ENCODE results near the gene PCSK2. TPM values are rescaled to one million over a fixed set of nuclear protein-coding genes. Genes with fewer than 3 reads are reported as not detected.

PCSK2 gene
- total and polyA plus RNA-seq, 2 donors = 0.05 to 0.18 TPM

DNA sequence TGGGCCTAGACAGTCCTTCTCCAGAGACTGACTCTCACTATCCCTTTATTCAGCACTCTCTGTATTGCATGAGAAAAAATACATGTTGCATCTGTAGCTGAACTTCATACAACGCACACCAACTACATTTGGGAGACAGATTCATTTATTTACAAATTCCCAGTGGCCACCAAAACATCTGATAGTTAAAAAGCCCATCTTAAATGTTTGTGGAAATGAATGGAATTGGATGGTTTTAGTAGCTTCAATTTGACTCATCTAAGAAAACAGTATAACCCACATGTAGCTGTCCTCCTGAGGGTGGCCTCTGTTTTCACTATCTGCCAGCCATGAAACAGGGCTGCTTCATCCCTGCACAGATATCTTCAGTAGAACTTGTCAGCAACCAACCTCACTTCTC lies 116.3 kb downstream of the PCSK2 start:
- no peak for DNase-seq (ENCODE audit: low read depth in 6 of 9, low spot score in 9 of 9)
- Histone ChIP-seq H3K27ac (ENCODE audit: low read depth in 1 of 2, low read length in 1 of 2) (no peak overlapping the region), H3K4me3 (ENCODE audit: low read length in 2 of 2) (no peak overlapping the region), H3K9me3 (ENCODE audit: control insufficient read depth in 2 of 2, insufficient read depth in 1 of 2, low read length in 1 of 2) (no peaks in the 10 kb centered on the region), H3K4me1 (ENCODE audit: control insufficient read depth in 2 of 2, insufficient read depth in 2 of 2, low read length in 2 of 2) (no peaks in the 10 kb centered on the region), H3K27me3 (ENCODE audit: control insufficient read depth in 2 of 2, insufficient read depth in 1 of 2, low read length in 1 of 2) (no peaks in the 10 kb centered on the region), H3K36me3 (ENCODE audit: control insufficient read depth in 2 of 2, insufficient read depth in 2 of 2, low read length in 1 of 2) (no peaks in the 10 kb centered on the region)
- 88% methylated on average over 1 of the region's 1 CpG for WGBS

GRCh38 chr20:17343656-17344452 lies 117.0 kb downstream of the PCSK2 start:
- Histone ChIP-seq H3K4me3 (ENCODE audit: low read length in 2 of 2) (no peak overlapping the region), H3K27me3 (ENCODE audit: control insufficient read depth in 2 of 2, insufficient read depth in 1 of 2, low read length in 1 of 2) (no peaks in the 10 kb centered on the region), H3K4me1 (ENCODE audit: control insufficient read depth in 2 of 2, insufficient read depth in 2 of 2, low read length in 2 of 2) (no peaks in the 10 kb centered on the region), H3K27ac (ENCODE audit: low read depth in 1 of 2, low read length in 1 of 2) (no peak overlapping the region), H3K9me3 (ENCODE audit: control insufficient read depth in 2 of 2, insufficient read depth in 1 of 2, low read length in 1 of 2) (no peaks in the 10 kb centered on the region), H3K36me3 (ENCODE audit: control insufficient read depth in 2 of 2, insufficient read depth in 2 of 2, low read length in 1 of 2) (no peaks in the 10 kb centered on the region)
- 73% methylated on average over 13 of the region's 13 CpGs for whole genome bisulfite sequencing
- DNase-seq (ENCODE audit: low read depth in 6 of 9, low spot score in 9 of 9) = no peak

DNA sequence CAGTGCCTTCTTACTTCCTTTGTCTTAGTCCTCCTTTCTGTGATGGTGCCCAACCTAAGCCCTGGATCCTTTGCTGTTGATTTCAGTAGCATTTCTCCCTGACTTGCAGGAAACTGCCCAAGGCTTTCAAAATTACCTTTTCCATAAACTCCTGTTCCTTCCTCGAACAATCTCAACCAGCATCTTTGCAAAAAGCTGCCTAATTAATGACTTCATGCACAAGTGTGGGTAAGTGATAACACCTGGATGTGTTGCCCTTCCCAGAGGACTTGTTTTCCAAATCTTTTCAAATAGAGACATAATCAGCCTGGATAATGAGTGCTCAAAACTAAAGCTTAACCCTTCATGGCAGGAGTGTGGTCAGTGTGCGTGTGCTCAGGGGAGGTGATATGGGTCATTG lies 118.0 kb downstream of the PCSK2 start:
- Histone ChIP-seq H3K27me3 (ENCODE audit: control insufficient read depth in 2 of 2, insufficient read depth in 1 of 2, low read length in 1 of 2) (no peaks in the 10 kb centered on the region), H3K27ac (ENCODE audit: low read depth in 1 of 2, low read length in 1 of 2) (no peak overlapping the region), H3K4me1 (ENCODE audit: control insufficient read depth in 2 of 2, insufficient read depth in 2 of 2, low read length in 2 of 2) (no peaks in the 10 kb centered on the region), H3K9me3 (ENCODE audit: control insufficient read depth in 2 of 2, insufficient read depth in 1 of 2, low read length in 1 of 2) (no peaks in the 10 kb centered on the region), H3K4me3 (ENCODE audit: low read length in 2 of 2) (no peak overlapping the region), H3K36me3 (ENCODE audit: control insufficient read depth in 2 of 2, insufficient read depth in 2 of 2, low read length in 1 of 2) (no peaks in the 10 kb centered on the region)
- 78% methylated on average over 2 of the region's 2 CpGs for WGBS
- DNase-seq (ENCODE audit: low read depth in 6 of 9, low spot score in 9 of 9) = no peak

DNA sequence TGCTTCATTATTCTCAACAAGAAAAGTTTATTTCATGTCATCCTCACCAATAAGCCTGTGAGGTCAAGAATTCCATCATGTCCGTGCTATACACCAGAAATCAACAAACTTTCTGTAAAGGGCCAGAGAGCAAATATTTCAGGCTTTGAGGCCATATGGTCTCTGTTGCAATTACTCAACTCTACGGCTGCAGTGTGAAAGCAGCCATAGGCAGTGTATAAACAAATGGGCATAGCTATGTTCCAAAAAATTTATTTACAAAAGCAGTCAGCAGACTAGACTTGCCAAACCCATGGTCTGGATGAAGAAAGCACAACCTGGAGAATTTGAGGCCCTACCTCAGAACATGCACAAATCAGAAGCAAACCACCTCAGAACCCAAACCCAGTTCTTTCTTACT lies 118.5 kb downstream of the PCSK2 start:
- H3K4me3 ChIP-seq (ENCODE audit: low read length in 2 of 2) = no peak overlapping the region
- WGBS = 84% methylated on average over 2 of the region's 2 CpGs
- no peaks in the 10 kb centered on the region for H3K9me3 ChIP-seq (ENCODE audit: control insufficient read depth in 2 of 2, insufficient read depth in 1 of 2, low read length in 1 of 2)
- no peaks in the 10 kb centered on the region for H3K36me3 ChIP-seq (ENCODE audit: control insufficient read depth in 2 of 2, insufficient read depth in 2 of 2, low read length in 1 of 2)
- H3K27me3 ChIP-seq (ENCODE audit: control insufficient read depth in 2 of 2, insufficient read depth in 1 of 2, low read length in 1 of 2) = no peaks in the 10 kb centered on the region
- H3K4me1 ChIP-seq (ENCODE audit: control insufficient read depth in 2 of 2, insufficient read depth in 2 of 2, low read length in 2 of 2) = no peaks in the 10 kb centered on the region
- DNase-seq (ENCODE audit: low read depth in 6 of 9, low spot score in 9 of 9) = no peak
- no peak overlapping the region for H3K27ac ChIP-seq (ENCODE audit: low read depth in 1 of 2, low read length in 1 of 2)

- no peaks in the 10 kb centered on the region for H3K27me3 ChIP-seq (ENCODE audit: control insufficient read depth in 2 of 2, insufficient read depth in 1 of 2, low read length in 1 of 2)
- no peaks in the 10 kb centered on the region for H3K36me3 ChIP-seq (ENCODE audit: control insufficient read depth in 2 of 2, insufficient read depth in 2 of 2, low read length in 1 of 2)
- no peak for DNase-seq (ENCODE audit: low read depth in 6 of 9, low spot score in 9 of 9)
- WGBS = 90% methylated on average over 3 of the region's 3 CpGs
- no peak overlapping the region for H3K4me3 ChIP-seq (ENCODE audit: low read length in 2 of 2)
- H3K9me3 ChIP-seq (ENCODE audit: control insufficient read depth in 2 of 2, insufficient read depth in 1 of 2, low read length in 1 of 2) = no peaks in the 10 kb centered on the region
- H3K27ac ChIP-seq (ENCODE audit: low read depth in 1 of 2, low read length in 1 of 2) = no peak overlapping the region
- H3K4me1 ChIP-seq (ENCODE audit: control insufficient read depth in 2 of 2, insufficient read depth in 2 of 2, low read length in 2 of 2) = no peaks in the 10 kb centered on the region
These were observed 123.5 kb downstream of the PCSK2 start for GRCh38 chr20:17350321-17350720.

DNA sequence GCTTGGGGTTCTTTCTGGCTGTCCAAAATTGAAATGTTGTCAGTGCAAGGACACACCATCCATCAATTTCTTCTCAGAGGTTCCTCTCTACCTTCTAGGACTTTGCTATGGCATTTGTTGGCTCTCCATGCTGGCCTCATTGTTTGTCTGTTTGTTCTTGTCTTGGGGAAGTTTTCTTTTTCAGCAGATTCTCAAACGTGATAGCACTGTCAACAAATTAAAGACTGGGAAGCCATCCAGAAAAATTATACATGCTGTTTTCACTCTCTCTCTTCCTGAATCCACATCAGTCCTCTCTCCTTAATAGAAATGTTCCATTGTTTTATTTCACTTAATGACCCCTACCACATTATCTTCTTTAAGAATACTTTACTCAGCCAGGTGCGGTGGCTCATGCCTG lies 130.4 kb downstream of the PCSK2 start:
- H3K4me3 ChIP-seq (ENCODE audit: low read length in 2 of 2) = no peak overlapping the region
- 75% methylated on average over 2 of the region's 2 CpGs for WGBS
- H3K4me1 ChIP-seq (ENCODE audit: control insufficient read depth in 2 of 2, insufficient read depth in 2 of 2, low read length in 2 of 2) = no peaks in the 10 kb centered on the region
- no peaks in the 10 kb centered on the region for H3K9me3 ChIP-seq (ENCODE audit: control insufficient read depth in 2 of 2, insufficient read depth in 1 of 2, low read length in 1 of 2)
- H3K36me3 ChIP-seq (ENCODE audit: control insufficient read depth in 2 of 2, insufficient read depth in 2 of 2, low read length in 1 of 2) = no peaks in the 10 kb centered on the region
- H3K27ac ChIP-seq (ENCODE audit: low read depth in 1 of 2, low read length in 1 of 2) = no peak overlapping the region
- no peaks in the 10 kb centered on the region for H3K27me3 ChIP-seq (ENCODE audit: control insufficient read depth in 2 of 2, insufficient read depth in 1 of 2, low read length in 1 of 2)
- no peak for DNase-seq (ENCODE audit: low read depth in 6 of 9, low spot score in 9 of 9)

DNA sequence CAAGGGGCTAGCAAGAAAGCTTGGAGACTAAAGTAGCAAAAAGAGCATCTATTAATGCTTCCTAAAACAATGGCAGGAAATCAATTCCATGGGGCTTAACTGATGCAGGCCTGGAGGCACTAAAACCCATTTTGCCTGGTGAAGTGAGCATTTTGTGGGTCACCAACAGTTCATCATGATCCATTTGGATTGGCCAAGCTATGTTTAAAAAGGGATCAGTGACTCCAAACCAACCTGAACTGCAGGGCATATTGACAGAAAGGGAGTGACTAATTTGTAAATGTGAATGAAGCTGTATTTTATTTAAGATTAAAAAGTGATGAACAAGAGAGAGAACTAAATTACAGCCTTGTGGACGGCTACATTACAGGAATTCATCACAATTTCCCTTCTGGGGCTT lies 132.0 kb downstream of the PCSK2 start:
- WGBS = 84% methylated on average over 1 of the region's 1 CpG
- H3K27ac ChIP-seq (ENCODE audit: low read depth in 1 of 2, low read length in 1 of 2) = no peak overlapping the region
- H3K36me3 ChIP-seq (ENCODE audit: control insufficient read depth in 2 of 2, insufficient read depth in 2 of 2, low read length in 1 of 2) = no peaks in the 10 kb centered on the region
- no peaks in the 10 kb centered on the region for H3K27me3 ChIP-seq (ENCODE audit: control insufficient read depth in 2 of 2, insufficient read depth in 1 of 2, low read length in 1 of 2)
- no peaks in the 10 kb centered on the region for H3K9me3 ChIP-seq (ENCODE audit: control insufficient read depth in 2 of 2, insufficient read depth in 1 of 2, low read length in 1 of 2)
- no peaks in the 10 kb centered on the region for H3K4me1 ChIP-seq (ENCODE audit: control insufficient read depth in 2 of 2, insufficient read depth in 2 of 2, low read length in 2 of 2)
- H3K4me3 ChIP-seq (ENCODE audit: low read length in 2 of 2) = no peak overlapping the region
- no peak for DNase-seq (ENCODE audit: low read depth in 6 of 9, low spot score in 9 of 9)

- H3K27ac ChIP-seq (ENCODE audit: low read depth in 1 of 2, low read length in 1 of 2) = no peak overlapping the region
- no peaks in the 10 kb centered on the region for H3K9me3 ChIP-seq (ENCODE audit: control insufficient read depth in 2 of 2, insufficient read depth in 1 of 2, low read length in 1 of 2)
- no peaks in the 10 kb centered on the region for H3K4me1 ChIP-seq (ENCODE audit: control insufficient read depth in 2 of 2, insufficient read depth in 2 of 2, low read length in 2 of 2)
- 92% methylated on average over 4 of the region's 4 CpGs for WGBS
- H3K27me3 ChIP-seq (ENCODE audit: control insufficient read depth in 2 of 2, insufficient read depth in 1 of 2, low read length in 1 of 2) = no peaks in the 10 kb centered on the region
- H3K36me3 ChIP-seq (ENCODE audit: control insufficient read depth in 2 of 2, insufficient read depth in 2 of 2, low read length in 1 of 2) = no peaks in the 10 kb centered on the region
- no peak overlapping the region for H3K4me3 ChIP-seq (ENCODE audit: low read length in 2 of 2)
- DNase-seq (ENCODE audit: low read depth in 6 of 9, low spot score in 9 of 9) = no peak
These were observed 137.8 kb downstream of the PCSK2 start for GRCh38 chr20:17364681-17365080.

DNA sequence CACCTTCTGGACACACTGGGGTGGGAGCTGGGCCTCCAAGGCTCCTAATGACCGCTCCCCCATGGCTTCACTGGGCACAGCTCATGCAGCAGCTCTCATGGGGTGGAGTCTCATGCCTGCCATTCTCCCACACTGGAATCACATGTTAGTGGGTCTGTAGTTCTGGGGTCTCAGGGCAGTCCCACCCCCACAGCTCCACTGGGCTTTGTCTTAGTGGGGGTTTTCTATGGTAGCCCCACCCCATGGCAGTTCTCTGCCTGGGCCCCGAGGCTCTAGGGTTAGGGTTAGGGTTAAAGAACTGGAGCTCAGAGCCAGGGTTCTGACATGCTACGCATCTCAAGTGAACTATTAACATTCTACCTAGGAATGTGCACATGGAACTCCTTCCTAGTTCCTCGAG lies 139.0 kb downstream of the PCSK2 start:
- DNase-seq (ENCODE audit: low read depth in 6 of 9, low spot score in 9 of 9) = no peak
- no peaks in the 10 kb centered on the region for H3K27me3 ChIP-seq (ENCODE audit: control insufficient read depth in 2 of 2, insufficient read depth in 1 of 2, low read length in 1 of 2)
- WGBS = 82% methylated on average over 4 of the region's 4 CpGs
- H3K27ac ChIP-seq (ENCODE audit: low read depth in 1 of 2, low read length in 1 of 2) = no peak overlapping the region
- H3K9me3 ChIP-seq (ENCODE audit: control insufficient read depth in 2 of 2, insufficient read depth in 1 of 2, low read length in 1 of 2) = no peaks in the 10 kb centered on the region
- no peaks in the 10 kb centered on the region for H3K36me3 ChIP-seq (ENCODE audit: control insufficient read depth in 2 of 2, insufficient read depth in 2 of 2, low read length in 1 of 2)
- no peak overlapping the region for H3K4me3 ChIP-seq (ENCODE audit: low read length in 2 of 2)
- no peaks in the 10 kb centered on the region for H3K4me1 ChIP-seq (ENCODE audit: control insufficient read depth in 2 of 2, insufficient read depth in 2 of 2, low read length in 2 of 2)
